ENCODE data around the gene CEP41. TPM values are rescaled to one million over a fixed set of nuclear protein-coding genes. Genes with fewer than 3 reads are reported as not detected.
A peak's percentile ranks its signal among the peaks of the same experiment; 100 is the strongest.

Gene CEP41
- total RNA-seq, 1 donor, result 21.6 TPM

DNA sequence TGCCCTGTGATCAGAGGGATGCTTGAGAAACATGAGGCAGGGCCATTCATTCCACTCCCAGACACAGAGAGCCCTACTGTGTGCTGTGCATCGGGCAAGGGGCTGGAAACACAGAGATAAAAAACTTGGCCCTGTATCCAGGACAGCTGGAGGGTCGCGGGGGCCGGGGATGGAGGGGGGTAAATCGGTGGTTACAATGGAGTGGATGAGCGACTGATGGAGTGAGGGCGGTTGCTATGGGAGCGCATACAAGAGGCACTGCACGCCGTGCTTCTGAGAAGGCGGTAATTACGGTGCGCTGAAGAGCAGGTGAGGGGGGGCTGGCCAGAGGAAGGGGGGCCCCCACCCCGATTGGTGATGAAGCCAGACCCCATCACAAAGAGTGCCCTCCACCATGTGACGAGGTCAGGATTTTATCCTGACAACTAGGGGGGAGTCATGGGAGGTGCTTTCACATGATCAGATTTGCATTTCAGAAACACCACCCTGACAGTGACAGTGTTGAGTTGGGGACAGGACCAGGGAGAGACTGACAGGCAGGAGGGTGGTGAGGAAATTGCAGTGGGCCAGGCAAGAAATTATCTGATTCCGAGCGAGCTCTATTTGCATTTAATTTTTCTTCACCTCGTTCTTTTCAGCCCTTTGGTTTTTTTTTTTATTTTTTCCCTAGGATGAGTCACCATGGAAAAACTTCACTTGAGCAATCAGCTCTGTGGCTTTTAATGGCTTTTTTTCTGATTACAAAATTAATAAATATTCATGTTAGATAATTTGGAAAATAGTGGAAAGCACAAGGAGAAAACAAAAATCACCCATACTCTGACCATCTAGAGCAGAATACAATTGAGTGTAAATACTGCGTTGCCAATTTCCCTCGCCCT lies 88.4 kb downstream of the CEP41 start:
- no peak overlapping the region for H3K4me3 ChIP-seq (ENCODE audit: low read depth, low read length)
- no peak for TF ChIP-seq CTCF (IDR thresholded peaks at IDR 0.05; ENCODE audit: insufficient read depth, low read length)
- DNase-seq (ENCODE audit: low read depth), result peak; percentile 79

DNA sequence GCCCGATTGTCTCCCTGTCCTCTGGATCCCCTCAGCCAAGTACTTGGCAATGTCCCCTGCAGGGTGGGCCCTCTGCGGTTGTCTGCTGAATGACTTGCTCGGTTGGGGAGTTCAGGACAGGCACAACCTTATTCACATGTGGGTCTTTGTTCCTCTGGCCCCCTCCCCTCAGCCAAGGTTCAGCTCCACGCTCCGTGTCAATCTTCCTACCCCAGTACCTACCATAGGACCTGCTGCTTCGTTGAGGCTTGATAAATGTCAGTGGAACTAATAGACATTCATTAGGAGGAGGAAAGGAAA lies 89.1 kb downstream of the CEP41 start:
- DNase-seq (ENCODE audit: low read depth), result no peak
- no peak overlapping the region for H3K4me3 ChIP-seq (ENCODE audit: low read depth, low read length)

DNA sequence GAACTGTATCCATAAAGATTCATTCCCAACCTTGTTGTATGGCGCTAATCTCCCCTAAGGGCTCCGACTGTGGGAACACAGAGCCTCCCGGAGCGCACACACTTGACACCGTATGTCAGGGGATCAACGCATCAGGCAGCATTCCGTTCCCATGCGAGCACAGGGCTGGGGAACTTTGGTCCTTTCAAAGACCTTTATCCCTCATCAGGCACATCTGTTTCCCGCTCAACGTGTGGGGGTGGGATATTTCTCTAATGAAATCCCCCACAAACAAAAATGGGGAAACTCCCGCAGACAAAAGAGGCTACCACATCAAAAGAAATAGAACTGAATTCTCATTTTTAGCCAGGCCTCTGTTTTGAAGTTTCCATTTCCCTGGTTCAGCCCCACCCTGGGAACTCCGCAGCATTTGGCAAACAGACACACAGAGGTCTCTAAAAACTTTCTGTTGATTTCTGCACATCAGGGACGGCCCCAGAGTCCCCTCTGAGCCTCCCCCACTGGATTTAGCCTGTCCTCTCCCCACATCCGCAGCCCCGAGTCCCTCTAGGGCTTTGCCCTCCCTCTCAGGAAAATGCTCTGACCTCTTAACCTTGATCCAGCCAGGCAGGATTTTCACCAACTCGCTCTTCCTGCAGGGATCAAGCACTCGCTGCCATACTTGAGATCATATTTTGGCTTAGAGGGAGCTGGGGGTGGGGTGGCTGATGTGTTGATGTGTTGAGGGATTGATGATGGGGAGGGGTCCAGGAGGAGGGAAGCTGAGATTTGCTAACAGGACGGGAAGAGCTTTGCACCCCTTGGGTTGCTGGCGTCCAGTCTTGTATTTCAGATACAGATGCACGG lies 89.6 kb downstream of the CEP41 start:
- no peak overlapping the region for H3K4me3 ChIP-seq (ENCODE audit: low read depth, low read length)
- no peak for DNase-seq (ENCODE audit: low read depth)
- no peak for TF ChIP-seq CTCF (IDR thresholded peaks at IDR 0.05; ENCODE audit: insufficient read depth, low read length)

More for the DNA sequence above, 89.1 kb downstream of the CEP41 start:
- TF ChIP-seq CTCF (IDR thresholded peaks at IDR 0.05; ENCODE audit: insufficient read depth, low read length), result no peak

- no peak overlapping the region for H3K4me3 ChIP-seq (ENCODE audit: low read depth, low read length)
- DNase-seq (ENCODE audit: low read depth), result no peak
- TF ChIP-seq CTCF (IDR thresholded peaks at IDR 0.05; ENCODE audit: insufficient read depth, low read length), result no peak
Observed at GRCh38 chr7:130349911-130350782, 90.7 kb downstream of the CEP41 start.

DNA sequence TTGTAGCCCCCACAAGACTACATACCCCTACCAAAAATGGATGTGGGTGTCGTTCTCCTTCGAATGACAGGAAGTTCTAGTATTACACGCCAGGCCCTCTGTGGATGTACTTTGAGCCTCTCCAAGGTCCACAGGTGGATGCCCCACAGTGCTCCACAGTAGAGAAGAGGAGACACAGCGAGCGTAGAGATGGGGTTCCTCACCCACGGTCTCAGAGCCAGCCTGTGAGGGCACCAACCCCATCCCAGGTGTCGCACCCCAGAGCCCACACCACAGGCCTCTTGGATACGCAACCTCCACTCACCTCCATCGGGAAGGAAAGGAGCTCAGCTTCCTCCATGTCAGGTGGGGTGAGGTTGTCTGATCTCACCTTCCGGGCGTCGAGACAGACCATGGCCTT lies 93.9 kb downstream of the CEP41 start:
- H3K4me3 ChIP-seq (ENCODE audit: low read depth, low read length), result no peak overlapping the region
- no peak for DNase-seq (ENCODE audit: low read depth)
- TF ChIP-seq CTCF (IDR thresholded peaks at IDR 0.05; ENCODE audit: insufficient read depth, low read length), result no peak

DNA sequence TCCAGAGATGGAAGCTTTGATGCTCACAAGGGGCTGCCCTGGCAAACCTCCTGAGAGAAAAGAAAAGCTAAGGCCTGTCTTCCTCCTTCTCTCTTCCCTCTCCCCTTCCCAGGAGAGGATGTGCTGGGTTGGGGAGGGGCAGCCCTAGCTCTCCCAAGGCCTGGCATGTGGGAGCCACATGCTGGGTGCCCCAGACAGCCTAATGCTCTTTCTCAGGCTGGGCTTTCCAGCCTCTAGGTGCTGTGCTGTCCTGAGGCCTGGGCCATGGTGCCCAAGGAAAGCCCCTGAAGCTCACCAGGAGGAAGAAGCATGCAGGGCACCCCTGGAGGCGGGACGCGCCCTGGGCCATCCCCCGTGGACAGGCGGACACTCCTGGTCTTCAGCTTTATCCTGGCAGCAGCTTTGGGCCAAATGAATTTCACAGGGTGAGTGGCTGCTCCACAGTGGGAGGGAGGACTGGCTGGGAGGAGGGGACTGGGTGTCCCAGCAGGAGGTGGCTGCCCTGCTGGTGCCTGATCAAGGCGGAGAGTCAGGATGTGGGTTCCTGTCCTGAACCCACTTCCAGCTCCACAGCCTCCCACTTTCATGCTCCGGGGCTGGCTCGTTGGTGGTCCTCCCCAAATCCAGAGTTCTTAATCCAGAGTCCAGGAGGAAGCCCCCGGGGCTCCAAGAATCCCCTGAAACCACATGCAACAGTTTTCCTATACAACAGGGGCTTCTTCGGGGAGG lies 94.5 kb downstream of the CEP41 start:
- no peak for DNase-seq (ENCODE audit: low read depth)
- TF ChIP-seq CTCF (IDR thresholded peaks at IDR 0.05; ENCODE audit: insufficient read depth, low read length), result no peak

More for the DNA sequence above, 94.5 kb downstream of the CEP41 start:
- no peak overlapping the region for H3K4me3 ChIP-seq (ENCODE audit: low read depth, low read length)
